22Rv1 (cell line): ENCODE measurements around the gene GSK3A.

Source experiments
- CTCF ChIP-seq: fragments of 450-650 bp; IDR thresholded peaks from 2 replicates; pipeline ENCODE4 v1.5.1; 2017; ENCODE audit warnings: mild to moderate bottlenecking
- ZFX ChIP-seq: fragments of 450-650 bp; IDR thresholded peaks from 2 replicates; pipeline ENCODE4 v1.6.1; 2017; ENCODE audit warnings: antibody characterized with exemption, borderline replicate concordance

GRCh38 chr19:42198676-42199439, 43.5 kb downstream of the GSK3A start:
- TF ChIP-seq CTCF, result no peak
- no peak for TF ChIP-seq ZFX
